NCI-H1417 treated with DMSO at 0.1 percent for 48 hours (cell line): ENCODE measurements around the gene DCUN1D3.

Source experiments
- DNase-seq: peaks from one replicate; lab custom pipeline; 2025; lab: John Stamatoyannopoulos, UW

DCUN1D3 gene

DNA sequence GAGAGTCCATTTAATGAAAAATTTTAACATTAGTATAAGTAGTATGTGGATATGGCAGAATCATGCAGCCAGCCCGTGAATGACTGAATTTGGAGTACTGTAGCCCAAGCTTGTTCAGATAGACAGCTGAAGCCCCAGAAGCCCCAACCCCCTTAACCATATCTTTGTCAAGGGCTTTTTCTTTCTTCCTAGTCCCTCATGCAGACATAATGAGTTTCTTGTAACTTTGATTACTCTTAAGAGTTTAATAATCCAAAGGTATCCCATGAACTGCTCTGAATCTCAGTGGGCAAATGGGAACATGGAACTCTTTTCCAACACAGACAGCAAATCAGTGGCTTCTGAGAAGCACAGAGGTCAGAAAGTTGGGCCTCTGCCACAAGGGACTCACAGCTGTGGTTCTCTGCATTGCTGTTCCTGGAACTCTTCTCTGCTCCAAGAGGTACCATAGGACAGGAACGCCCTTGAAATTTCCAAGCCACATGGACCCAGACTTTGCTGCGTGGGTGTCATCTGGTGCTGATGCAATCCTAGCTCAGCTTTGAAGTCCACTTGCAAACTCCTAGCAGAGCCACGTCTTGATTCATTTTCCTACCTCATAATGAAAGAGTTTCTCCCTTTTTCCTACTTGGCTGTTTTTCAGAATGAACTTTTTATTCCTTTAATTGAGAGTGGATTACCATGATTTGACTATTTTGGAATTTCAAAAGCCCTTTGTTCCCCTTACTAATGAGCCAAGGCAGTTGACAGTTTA is 18.5 kb upstream of the DCUN1D3 start:
- no peak for DNase-seq

- DNase-seq, result no peak
Observed at GRCh38 chr16:20916942-20917341, 16.8 kb upstream of the DCUN1D3 start.

DNA sequence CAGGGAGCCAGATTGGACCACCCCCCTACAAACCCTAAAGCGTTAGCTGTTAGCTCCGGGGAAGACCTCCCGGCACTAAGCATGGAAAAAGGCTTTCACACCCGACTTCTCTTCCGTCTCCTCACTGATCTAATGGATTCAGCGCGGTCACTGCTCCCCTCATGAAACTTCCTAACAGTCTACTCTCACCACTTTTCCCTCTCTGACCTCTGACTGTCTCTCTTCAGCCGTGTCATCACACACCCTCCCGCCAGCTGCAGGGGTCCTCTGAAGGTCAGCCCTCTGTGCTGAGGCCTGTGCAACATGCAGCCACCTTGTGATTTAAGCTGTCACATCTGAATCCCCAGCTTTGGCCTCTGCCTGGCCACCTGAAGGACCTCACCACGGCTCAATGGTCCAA is 16.1 kb upstream of the DCUN1D3 start:
- DNase-seq, result no peak

DNA sequence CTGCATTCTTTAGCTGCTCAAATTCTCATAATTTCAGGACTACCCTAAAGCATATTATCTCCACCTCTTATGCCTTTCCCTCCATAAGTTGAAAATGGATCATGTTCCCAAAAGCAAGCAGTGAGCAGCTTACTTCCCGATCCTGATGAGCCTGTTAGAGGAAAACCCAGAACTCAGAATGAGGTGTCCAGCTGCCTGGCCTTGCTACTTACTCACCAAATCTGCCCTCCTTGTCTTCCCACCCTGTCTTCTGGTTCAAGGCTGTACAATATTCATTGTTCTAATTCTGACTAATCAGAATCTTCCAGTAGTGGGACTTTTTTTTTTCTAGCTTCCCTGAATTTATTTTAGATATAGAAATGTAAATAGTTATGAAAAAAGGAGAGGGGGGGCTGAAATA is 11.2 kb upstream of the DCUN1D3 start:
- DNase-seq, result no peak

DNA sequence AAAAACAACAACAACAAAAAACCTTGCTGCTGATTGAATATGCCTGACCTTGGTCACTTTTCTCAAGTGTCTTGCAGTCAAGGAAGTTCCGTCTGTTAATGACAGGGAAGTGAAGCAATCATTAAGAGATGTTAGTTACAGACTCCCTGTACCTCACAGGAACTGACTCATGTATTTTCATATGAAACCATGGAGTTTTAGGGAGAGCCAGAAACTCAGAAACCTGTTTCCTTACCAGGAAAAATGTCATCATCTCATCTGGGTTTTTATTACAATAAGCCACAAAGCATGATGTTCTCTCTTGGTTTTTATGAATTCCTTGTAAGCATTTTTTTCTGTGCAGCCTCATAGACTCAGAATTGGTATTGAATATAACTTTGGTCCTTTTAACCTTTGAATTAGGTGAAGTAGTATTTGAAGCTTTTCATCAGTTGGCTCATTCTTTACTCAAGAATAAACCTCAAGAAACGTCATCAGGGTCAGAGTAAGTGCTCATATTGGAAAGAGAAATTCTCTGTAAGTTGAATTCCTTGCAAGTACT is 10.7 kb upstream of the DCUN1D3 start:
- no peak for DNase-seq

DNA sequence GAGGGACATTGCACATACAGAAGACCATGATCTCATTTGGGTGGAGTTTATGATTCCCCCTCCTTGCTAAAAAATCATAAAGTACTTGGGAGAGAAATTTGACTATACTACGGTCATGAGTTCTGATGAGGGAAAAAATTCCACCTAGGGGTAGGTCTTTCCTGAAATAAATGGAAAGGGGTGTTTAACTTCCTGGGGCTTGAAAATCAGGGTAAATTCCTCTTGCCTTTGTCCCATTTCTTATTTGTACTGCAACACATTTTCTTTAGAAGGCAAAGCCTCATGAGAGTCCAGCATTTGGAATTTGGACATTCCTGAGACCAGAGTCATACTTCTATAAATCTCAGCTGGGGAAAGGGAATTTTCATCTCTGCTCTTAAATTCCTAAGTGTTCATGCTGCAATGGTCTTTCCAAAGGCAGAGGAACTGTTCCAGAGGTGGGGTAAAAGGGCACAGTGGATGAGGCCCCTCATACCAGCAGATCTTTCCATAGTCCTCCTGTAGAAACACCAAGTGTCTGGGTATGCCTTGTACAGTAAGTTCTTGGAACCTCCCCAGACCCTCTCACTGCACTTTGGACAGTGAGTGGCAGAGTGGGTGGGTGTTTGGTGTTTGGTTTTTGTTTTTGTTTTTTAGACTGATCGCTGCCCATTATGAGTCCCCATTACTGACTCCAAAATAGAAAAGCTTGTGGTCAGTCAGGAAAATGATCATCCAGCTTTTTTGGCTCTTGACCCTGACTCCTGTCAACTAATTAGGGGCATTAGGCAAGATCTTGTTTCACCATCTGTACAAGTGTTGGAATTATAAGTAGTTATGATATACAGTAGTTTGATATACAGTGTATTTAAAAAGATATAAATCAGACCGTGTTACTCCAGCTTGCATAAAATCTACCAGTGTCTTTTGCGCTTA is 6.4 kb upstream of the DCUN1D3 start:
- no peak for DNase-seq

- DNase-seq, result no peak
Observed at GRCh38 chr16:20905576-20905975, 5.4 kb upstream of the DCUN1D3 start.

- DNase-seq, result no peak
Observed at GRCh38 chr16:20904507-20905081, 4.4 kb upstream of the DCUN1D3 start.

DNA sequence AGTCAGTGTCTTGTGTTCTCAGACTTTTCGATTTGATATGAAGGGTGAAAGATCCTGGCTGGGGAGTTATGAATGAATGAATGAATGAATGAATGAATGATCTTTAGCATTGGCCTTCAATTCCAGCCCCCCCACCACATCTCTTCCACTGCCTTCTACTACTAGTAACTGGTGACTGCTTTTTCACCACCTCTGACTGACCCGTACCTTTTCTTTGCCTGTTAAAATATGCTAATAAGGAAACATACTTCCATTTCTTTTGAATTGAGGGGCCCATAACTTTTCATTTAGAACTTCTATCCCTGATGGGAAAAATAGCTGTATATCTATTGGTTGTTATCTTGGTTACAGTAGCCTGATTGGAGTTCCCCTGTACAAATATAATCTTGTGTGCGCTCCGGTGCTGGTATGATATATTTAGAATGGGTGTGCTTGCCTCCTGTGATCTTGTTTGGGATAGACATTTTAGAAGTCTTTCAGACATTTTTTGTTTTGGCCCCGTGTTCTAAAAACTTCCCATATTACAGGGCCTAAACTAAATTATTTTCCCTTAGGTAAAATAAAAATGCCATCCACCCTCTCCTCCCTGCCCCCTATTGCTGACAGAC is 3.8 kb upstream of the DCUN1D3 start:
- DNase-seq, result no peak

DNA sequence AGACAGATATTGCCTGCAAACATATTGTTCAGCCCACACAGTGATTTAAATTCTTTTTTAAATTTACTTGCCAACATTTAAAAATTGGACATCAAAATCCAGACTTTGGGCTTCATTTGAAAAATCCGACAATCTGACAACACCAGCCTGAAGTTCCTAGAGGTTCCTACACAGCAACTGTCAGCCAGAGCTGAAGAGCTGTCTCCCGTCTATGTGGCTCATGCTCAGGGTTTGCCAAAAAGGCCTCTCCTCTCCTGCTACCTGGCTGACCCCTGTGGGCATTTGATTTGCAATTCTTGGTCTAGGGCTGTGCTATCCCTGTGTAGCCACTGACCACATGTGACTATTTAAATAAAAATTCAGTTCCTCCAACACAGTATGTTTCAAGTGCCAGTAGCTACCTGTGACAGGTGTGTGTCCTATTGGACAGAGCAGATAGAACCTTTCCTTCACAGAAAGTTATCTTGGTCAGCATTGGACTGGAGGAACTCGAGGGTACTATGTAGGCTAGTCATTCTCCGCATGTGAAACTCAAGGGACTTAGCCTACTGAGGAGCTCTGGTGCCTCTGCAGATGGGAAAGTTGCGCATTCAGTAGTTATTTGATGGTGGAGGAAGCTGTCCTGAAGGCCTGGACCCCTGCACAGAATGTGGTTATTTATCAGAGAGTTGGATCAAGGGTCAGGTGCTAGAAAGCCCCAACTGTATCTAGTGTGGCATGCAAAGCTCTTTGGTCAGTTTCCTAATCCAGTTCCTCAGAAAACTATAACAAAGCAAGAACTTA is 3.1 kb upstream of the DCUN1D3 start:
- DNase-seq, result no peak

- no peak for DNase-seq
Observed at GRCh38 chr16:20902426-20902825, 2.3 kb upstream of the DCUN1D3 start.

GRCh38 chr16:20901436-20902112 is 1.4 kb upstream of the DCUN1D3 start:
- DNase-seq, result no peak

GRCh38 chr16:20901068-20901435 is 894 bp upstream of the DCUN1D3 start:
- DNase-seq, result no peak

DNA sequence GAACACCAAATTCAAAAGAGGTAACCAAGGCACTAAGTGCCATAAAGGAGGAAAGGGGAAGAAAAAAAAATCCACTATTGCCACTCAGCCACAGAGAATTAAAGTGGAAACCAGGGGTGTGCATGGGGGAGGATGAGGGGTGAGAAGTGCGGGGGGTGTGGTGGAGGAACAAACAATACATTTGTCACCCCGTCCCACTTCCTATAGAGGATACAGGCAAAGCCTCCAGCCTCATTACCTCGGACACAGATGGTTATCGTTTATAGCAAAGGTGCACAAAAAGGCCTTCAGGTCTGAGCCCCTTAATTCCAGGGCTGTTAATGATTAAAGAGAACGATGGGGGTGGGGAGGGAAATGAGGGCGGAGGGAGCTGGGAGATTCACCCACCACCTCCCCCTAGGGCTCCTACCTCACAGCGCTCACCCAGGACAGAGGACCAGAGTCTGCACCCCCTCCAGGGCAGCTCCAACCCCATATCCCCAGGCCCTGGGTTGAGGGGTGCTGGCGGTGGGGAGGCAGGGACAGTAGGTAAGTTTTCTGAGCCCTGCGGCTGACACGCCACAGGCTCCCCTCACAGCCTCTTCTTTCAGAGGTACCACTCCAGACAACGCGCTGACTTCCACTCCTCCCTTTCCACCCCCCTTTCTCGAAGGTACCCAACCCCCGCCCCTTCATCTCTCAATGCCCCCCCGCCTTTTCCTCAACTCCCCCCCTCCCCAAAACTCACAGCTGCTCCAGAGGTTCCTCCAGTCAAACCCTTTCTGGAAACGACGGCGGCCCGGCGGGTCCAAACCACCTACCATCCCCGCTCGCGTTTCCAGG is 470 bp downstream of the DCUN1D3 start:
- DNase-seq, result no peak

DNA sequence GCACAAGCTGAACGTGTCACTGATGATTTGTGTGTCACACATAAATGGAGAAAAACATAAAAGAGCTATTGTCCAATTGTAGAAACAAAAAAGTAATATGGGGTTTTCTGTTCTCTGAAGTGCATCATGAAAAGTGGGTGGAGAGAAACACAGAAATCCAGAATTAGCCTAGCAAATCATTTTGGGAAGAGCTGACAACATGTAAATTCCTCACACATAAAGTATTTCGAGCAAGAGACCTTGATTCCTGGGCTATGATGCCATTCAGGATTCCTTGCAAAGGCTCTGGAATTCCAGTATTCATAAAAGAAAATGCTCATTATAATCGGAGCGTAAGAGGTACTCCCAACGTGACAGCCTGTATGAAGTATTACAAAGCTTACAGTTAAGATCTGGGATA is 1.1 kb downstream of the DCUN1D3 start:
- no peak for DNase-seq

DNA sequence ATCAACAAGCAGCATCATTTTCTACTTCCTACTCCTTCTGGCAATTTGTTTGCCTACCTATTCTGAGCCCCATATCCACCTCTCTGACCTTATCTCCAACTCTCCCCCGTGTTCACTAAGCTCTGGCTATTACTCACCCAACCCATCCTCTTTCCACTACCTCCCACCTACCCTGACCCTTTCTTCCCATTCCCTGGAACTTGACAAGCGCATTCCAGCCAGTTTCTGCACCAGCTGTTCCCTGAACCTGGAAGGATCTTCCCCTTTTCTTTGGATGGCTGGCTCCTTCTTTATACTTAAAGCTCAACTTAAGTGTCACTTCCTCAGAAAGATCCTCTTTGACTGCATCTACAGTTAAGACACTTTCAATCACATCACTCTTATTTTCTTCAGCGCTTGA is 2.2 kb downstream of the DCUN1D3 start:
- DNase-seq, result no peak

DNA sequence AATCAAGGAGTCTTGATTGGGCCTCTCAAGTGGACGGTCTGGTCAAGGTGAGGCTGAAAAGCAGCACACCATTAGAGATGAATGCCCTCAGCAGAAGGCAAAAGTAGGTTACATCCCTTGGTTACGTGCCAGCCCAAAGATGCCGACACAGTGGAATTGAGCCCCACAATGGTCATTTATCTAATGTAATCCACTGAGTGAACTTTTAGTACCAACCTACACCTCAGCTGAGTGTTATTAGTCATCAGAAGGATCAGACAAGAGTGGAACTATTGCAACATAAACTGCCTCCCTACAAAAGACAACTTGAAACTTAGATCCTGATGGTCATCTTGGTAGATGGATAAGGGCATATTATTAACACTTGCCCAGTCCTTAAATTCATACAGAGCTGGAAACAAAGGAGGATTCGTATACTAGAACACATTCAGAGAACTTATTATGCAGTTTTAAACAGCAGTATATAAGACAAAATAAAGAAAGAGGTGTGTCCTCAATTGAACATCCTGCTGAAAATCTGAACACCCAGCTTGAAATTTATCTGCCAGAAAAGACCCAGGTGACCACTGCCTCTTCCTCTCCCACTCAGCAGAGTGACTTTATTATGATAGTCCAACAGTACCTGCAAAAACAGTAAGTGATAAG is 2.8 kb downstream of the DCUN1D3 start:
- DNase-seq, result no peak

GRCh38 chr16:20894388-20894787 is 5.8 kb downstream of the DCUN1D3 start:
- no peak for DNase-seq

GRCh38 chr16:20889625-20890275 is 10.4 kb downstream of the DCUN1D3 start:
- no peak for DNase-seq
